ENCODE measurements around the gene AOC1.

The AOC1 gene

GRCh38 chr7:150858236-150859197 lies 6.2 kb downstream of the AOC1 start:
- no peak for DNase-seq (ENCODE audit: low spot score)

GRCh38 chr7:150860291-150860977 lies 8.1 kb downstream of the AOC1 start:
- DNase-seq (ENCODE audit: low spot score), result no peak

GRCh38 chr7:150860978-150861295 lies 8.6 kb downstream of the AOC1 start:
- DNase-seq (ENCODE audit: low spot score), result no peak

GRCh38 chr7:150862356-150862755 lies 10.0 kb downstream of the AOC1 start:
- no peak for DNase-seq (ENCODE audit: low spot score)

- DNase-seq (ENCODE audit: low spot score), result no peak
These were observed 11.6 kb downstream of the AOC1 start for GRCh38 chr7:150863946-150864345.

- DNase-seq (ENCODE audit: low spot score), result no peak
These were observed 14.7 kb downstream of the AOC1 start for GRCh38 chr7:150866932-150867564.

GRCh38 chr7:150867605-150868004 lies 15.3 kb downstream of the AOC1 start:
- DNase-seq (ENCODE audit: low spot score), result peak; percentile 40

- no peak for DNase-seq (ENCODE audit: low spot score)
These were observed 17.1 kb downstream of the AOC1 start for GRCh38 chr7:150869467-150869866.

- DNase-seq (ENCODE audit: low spot score), result no peak
These were observed 19.3 kb downstream of the AOC1 start for GRCh38 chr7:150871601-150872000.

GRCh38 chr7:150874401-150875198 lies 22.3 kb downstream of the AOC1 start:
- no peak for DNase-seq (ENCODE audit: low spot score)

GRCh38 chr7:150875791-150876190 lies 23.5 kb downstream of the AOC1 start:
- no peak for DNase-seq (ENCODE audit: low spot score)

- peak; percentile 32 for DNase-seq (ENCODE audit: low spot score)
These were observed 24.7 kb downstream of the AOC1 start for GRCh38 chr7:150876817-150877526.

- DNase-seq (ENCODE audit: low spot score), result no peak
These were observed 25.2 kb downstream of the AOC1 start for GRCh38 chr7:150877536-150877935.

GRCh38 chr7:150879345-150879744 lies 27.0 kb downstream of the AOC1 start:
- no peak for DNase-seq (ENCODE audit: low spot score)

GRCh38 chr7:150881189-150881588 lies 28.9 kb downstream of the AOC1 start:
- DNase-seq (ENCODE audit: low spot score), result no peak

GRCh38 chr7:150890853-150891584 lies 38.7 kb downstream of the AOC1 start:
- no peak for DNase-seq (ENCODE audit: low spot score)

GRCh38 chr7:150891740-150892139 lies 39.4 kb downstream of the AOC1 start:
- no peak for DNase-seq (ENCODE audit: low spot score)

- no peak for DNase-seq (ENCODE audit: low spot score)
These were observed 43.5 kb downstream of the AOC1 start for GRCh38 chr7:150895809-150896208.

- no peak for DNase-seq (ENCODE audit: low spot score)
These were observed 44.4 kb downstream of the AOC1 start for GRCh38 chr7:150896562-150897209.

All from activated CD4-positive, alpha-beta T cell treated with anti-CD3 and anti-CD28 coated beads, Interleukin-2, Interleukin-4, amounts not matched to agents 100 ng/mL and 50 ng/mL, durations not matched to agents 16 hours and 8 hours (primary cell).